Endothelial cell of umbilical vein (primary cell): Measurements from ENCODE around the gene POU2AF3. TPM values are rescaled to one million over a fixed set of nuclear protein-coding genes. Genes with fewer than 3 reads are reported as not detected.

Source experiments
- BruUV-seq: library from RNA; stranded (reverse); fragments of 400-500 nt; replicated peaks from 2 replicates; lab custom pipeline; 2021; lab: Mats Ljungman, UMichigan
- CTCF ChIA-PET: fragments of 300-600, 350-600 bp; sonication (Branson Sonifier 250); formaldehyde crosslinking; loops from one replicate; lab custom pipeline; 2021; ENCODE audit warnings: antibody characterized with exemption, inconsistent platforms; lab: Charles Lee
- POLR2A ChIA-PET: fragments of 300-600, 350-600 bp; sonication (Branson Sonifier 250); formaldehyde crosslinking; loops from one replicate; lab custom pipeline; 2021; ENCODE audit warnings: antibody characterized with exemption, inconsistent platforms; lab: Charles Lee
- DNase-seq: peaks from one replicate; pipeline ENCODE4 v3.0.0-alpha.2; 2011; ENCODE audit warnings: low read depth, low spot score
- FAIRE-seq: peaks from 2 replicates; lab custom pipeline; 2011; peaks lifted over from hg19 to GRCh38; lab: Jason Lieb, UNC
- H2AFZ ChIP-seq: 2 replicates; pipeline ENCODE4 v1.6.0; 2012; ENCODE audit warnings: low read depth, low read length, control low read depth, inconsistent platforms
- H3K27ac ChIP-seq: 2 replicates; pipeline ENCODE4 v1.5.1; 2011; ENCODE audit warnings: low read depth, mild to moderate bottlenecking, control low read depth, low read length, moderate library complexity; ENCODE audit not compliant: insufficient read depth
- H3K27me3 ChIP-seq, 2 experiments: 2 replicates each; pipeline versions ENCODE4 v1.6.0 to v1.6.1; 2011; ENCODE audit warnings: low read length in 2 of 2, mixed read lengths in 1 of 2; ENCODE audit not compliant: control insufficient read depth in 2 of 2, insufficient read depth in 2 of 2
- H3K36me3 ChIP-seq, 2 experiments: 2 replicates in 1 of 2; 3 replicates in 1 of 2; pipeline ENCODE4 v1.5.1; 2011; ENCODE audit warnings: low read length in 2 of 2, mild to moderate bottlenecking in 1 of 2, moderate library complexity in 1 of 2; ENCODE audit not compliant: control insufficient read depth in 2 of 2, insufficient read depth in 2 of 2; ENCODE audit errors: extremely low read depth in 1 of 2
- H3K4me1 ChIP-seq: 3 replicates; pipeline ENCODE4 v1.5.1; 2011; ENCODE audit warnings: mild to moderate bottlenecking, low read length; ENCODE audit not compliant: control insufficient read depth, insufficient read depth; ENCODE audit errors: extremely low read depth
- H3K4me2 ChIP-seq: 2 replicates; pipeline ENCODE4 v1.6.1; 2011; ENCODE audit warnings: low read length, control low read depth, mixed read lengths; ENCODE audit not compliant: insufficient read depth
- H3K4me3 ChIP-seq, 3 experiments: fragments of 200-600 bp in 1 of 3; sonication (generic), shearing (Covaris generic) in 1 of 3; replicated peaks in 1 of 3; 2 replicates each; pipeline ENCODE4 v1.5.1; 2011 to 2016; ENCODE audit warnings: control low read depth in 3 of 3, low read length in 3 of 3, mild to moderate bottlenecking in 2 of 3, inconsistent platforms in 1 of 3, low read depth in 1 of 3, moderate library complexity in 1 of 3; ENCODE audit not compliant: insufficient read depth in 1 of 3
- H3K79me2 ChIP-seq: 2 replicates; pipeline ENCODE4 v1.6.0; 2012; ENCODE audit warnings: low read length, inconsistent platforms; ENCODE audit not compliant: control insufficient read depth, insufficient read depth
- H3K9ac ChIP-seq: replicated peaks from 2 replicates; pipeline ENCODE3; 2011; ENCODE audit warnings: low read length, control low read depth; ENCODE audit not compliant: insufficient read depth; ENCODE audit errors: extremely low read depth
- H3K9me1 ChIP-seq: replicated peaks from 3 replicates; pipeline ENCODE4 v1.6.0; 2011; ENCODE audit warnings: mild to moderate bottlenecking, low read length; ENCODE audit not compliant: control insufficient read depth, insufficient read depth; ENCODE audit errors: extremely low read depth
- H3K9me3 ChIP-seq: replicated peaks from 2 replicates; pipeline ENCODE4 v1.5.1; 2012; ENCODE audit warnings: low read length, inconsistent platforms; ENCODE audit not compliant: control insufficient read depth, insufficient read depth
- H4K20me1 ChIP-seq: replicated peaks from 2 replicates; pipeline ENCODE3; 2011; ENCODE audit warnings: mild to moderate bottlenecking, low read length; ENCODE audit not compliant: control insufficient read depth, insufficient read depth; ENCODE audit errors: extremely low read depth
- EZH2 ChIP-seq: IDR thresholded peaks from 2 replicates; pipeline ENCODE4 v1.6.1; 2012; ENCODE audit warnings: borderline replicate concordance, low read depth, mild to moderate bottlenecking, moderate library complexity, low read length, inconsistent platforms; ENCODE audit not compliant: severe bottlenecking
- FOS ChIP-seq: IDR thresholded peaks from 2 replicates; pipeline ENCODE4 v1.6.1; 2011; ENCODE audit warnings: mild to moderate bottlenecking, low read length, moderate library complexity, borderline replicate concordance; ENCODE audit not compliant: insufficient read depth
- GATA2 ChIP-seq: IDR thresholded peaks from 2 replicates; pipeline ENCODE4 v1.7.0; 2011; ENCODE audit warnings: low read depth, mild to moderate bottlenecking, moderate library complexity, mixed read lengths, low read length; ENCODE audit not compliant: insufficient read length, insufficient read depth
- JUN ChIP-seq: IDR thresholded peaks from 2 replicates; pipeline ENCODE4 v1.6.1; 2011; ENCODE audit warnings: borderline replicate concordance, low read depth; ENCODE audit not compliant: insufficient read length, insufficient read depth
- MYC ChIP-seq: IDR thresholded peaks from one replicate; pipeline ENCODE4 v1.6.1; 2011; ENCODE audit warnings: mild to moderate bottlenecking, low read depth, low read length
- POLR2A ChIP-seq: IDR thresholded peaks from 2 replicates; pipeline ENCODE4 v1.6.1; 2012; ENCODE audit warnings: low read depth, mild to moderate bottlenecking, control low read depth, low read length
- POLR2AphosphoS5 ChIP-seq: IDR thresholded peaks from 2 replicates; pipeline ENCODE4 v1.6.1; 2012; ENCODE audit warnings: low read depth, mild to moderate bottlenecking, control low read depth, low read length, moderate library complexity; ENCODE audit not compliant: insufficient read depth
- dilution Hi-C: fragments of 300-500 bp; cut with MboI; formaldehyde crosslinking; loops from one replicate; pipeline ENCODE4 v1.15.0; 2019; ENCODE audit warnings: low sequenced_read_pairs; ENCODE audit not compliant: extremely low pct_ligation_motif_present
- intact Hi-C: fragments of 100-400 bp; cut with micrococcal nuclease; formaldehyde crosslinking; loops from one replicate; pipeline ENCODE4 v1.10.0; 2022
- polyA plus RNA-seq, 4 experiments: library from polyadenylated mRNA; depleted of rRNA in 3 of 4; stranded (reverse) in 3 of 4; unstranded in 1 of 4; fragments of >200 nt; gene quantifications; 2 replicates each; pipeline versions ENCODE4 v1.2.1 to v1.2.3, GENCODE V29; 2011 to 2012; ENCODE audit warnings: missing spikeins in 1 of 4
- total RNA-seq: library from RNA; stranded (reverse); gene quantifications from 2 replicates; pipeline ENCODE4 v1.2.3, GENCODE V29; 2021
- TF ChIP-seq, protein P1 (sequence below), 2 donors: IDR thresholded peaks; 1 replicate in 1 of 2; 2 replicates in 1 of 2; pipeline ENCODE4 v1.5.1; 2011; ENCODE audit warnings: low read length in 2 of 2, mild to moderate bottlenecking in 2 of 2, moderate library complexity in 2 of 2, control low read depth in 1 of 2, inconsistent platforms in 1 of 2, low read depth in 1 of 2; ENCODE audit not compliant: insufficient read depth in 1 of 2; ENCODE audit errors: extremely low read depth in 1 of 2
- TF ChIP-seq, protein P2 (sequence below): IDR thresholded peaks from 2 replicates; pipeline ENCODE4 v1.6.1; 2011; ENCODE audit not compliant: insufficient read depth, insufficient read length

POU2AF3 gene
- total and polyA plus RNA-seq, 2 donors (not counting 3 experiments of a cell fraction or from before 2014, with no cell fraction given): not detected

DNA sequence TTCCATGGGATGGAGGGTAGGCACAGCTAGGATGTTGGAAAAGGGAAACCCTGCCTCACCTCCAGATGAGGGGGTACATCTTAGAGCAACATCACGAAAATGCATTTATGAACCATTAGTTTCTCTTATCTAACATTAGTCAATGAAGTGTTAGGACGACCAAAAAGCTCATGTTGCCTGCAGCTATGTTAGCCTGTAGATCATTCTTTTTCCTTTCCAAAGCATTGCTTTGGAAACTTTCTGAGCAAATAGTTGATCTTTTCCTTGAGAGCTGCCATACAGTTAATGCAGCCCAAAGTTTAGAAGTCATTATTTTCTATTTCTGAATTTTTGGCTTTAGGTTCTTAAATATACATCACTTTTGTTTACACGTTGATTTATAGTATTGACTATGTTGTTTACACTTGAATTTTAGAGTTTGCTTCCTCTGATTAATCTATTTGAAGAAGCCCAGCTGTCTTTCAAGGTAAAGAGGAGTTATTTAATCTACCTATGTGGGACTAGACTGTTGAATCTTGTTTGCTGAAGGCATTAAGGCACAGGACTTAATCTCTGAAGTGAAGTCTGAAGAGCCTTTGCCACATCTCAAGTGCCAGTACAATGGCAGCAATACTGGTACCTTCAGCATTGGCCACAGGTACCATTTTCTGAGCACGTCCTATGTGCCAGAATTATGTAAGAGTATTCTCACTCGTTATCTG lies 11.0 kb downstream of the POU2AF3 start:
- Histone ChIP-seq H3K36me3 (no peaks in the 10 kb centered on the region), H4K20me1 (no peaks in the 10 kb centered on the region), H2AFZ (no peak overlapping the region), H3K4me1 (no peaks in the 10 kb centered on the region), H3K27me3 (peaks cover 2 to 11% of the 10 kb centered on the region in 2 experiments), H3K27ac (no peak overlapping the region), H3K9me1 (no peaks in the 10 kb centered on the region), H3K9ac (no peak overlapping the region), H3K4me2 (no peak overlapping the region), H3K79me2 (no peaks in the 10 kb centered on the region), H3K4me3 (no peak overlapping the region), H3K9me3 (no peaks in the 10 kb centered on the region)
- TF ChIP-seq FOS (no peak), EZH2 (no peak), POLR2A (no peak)
- TF ChIP-seq, protein P1, sequence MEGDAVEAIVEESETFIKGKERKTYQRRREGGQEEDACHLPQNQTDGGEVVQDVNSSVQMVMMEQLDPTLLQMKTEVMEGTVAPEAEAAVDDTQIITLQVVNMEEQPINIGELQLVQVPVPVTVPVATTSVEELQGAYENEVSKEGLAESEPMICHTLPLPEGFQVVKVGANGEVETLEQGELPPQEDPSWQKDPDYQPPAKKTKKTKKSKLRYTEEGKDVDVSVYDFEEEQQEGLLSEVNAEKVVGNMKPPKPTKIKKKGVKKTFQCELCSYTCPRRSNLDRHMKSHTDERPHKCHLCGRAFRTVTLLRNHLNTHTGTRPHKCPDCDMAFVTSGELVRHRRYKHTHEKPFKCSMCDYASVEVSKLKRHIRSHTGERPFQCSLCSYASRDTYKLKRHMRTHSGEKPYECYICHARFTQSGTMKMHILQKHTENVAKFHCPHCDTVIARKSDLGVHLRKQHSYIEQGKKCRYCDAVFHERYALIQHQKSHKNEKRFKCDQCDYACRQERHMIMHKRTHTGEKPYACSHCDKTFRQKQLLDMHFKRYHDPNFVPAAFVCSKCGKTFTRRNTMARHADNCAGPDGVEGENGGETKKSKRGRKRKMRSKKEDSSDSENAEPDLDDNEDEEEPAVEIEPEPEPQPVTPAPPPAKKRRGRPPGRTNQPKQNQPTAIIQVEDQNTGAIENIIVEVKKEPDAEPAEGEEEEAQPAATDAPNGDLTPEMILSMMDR (IDR thresholded peaks at IDR 0.05; ENCODE audit: extremely low read depth in 1 of 2, insufficient read depth in 1 of 2, low read depth in 1 of 2, low read length in 2 of 2): no peak
- FAIRE-seq: no peak
- DNase-seq: no peak
- no TSS peak for BruUV-seq
- dilution Hi-C loops: no loop called here
- intact Hi-C loops: no loop called here
- ChIA-PET CTCF (interaction anchor here (0.7 kb wide), 1 partner anchor 120 kb away, joined by 4 read pairs; no protein-coding TSS in a partner anchor), POLR2A (no interaction called here)

DNA sequence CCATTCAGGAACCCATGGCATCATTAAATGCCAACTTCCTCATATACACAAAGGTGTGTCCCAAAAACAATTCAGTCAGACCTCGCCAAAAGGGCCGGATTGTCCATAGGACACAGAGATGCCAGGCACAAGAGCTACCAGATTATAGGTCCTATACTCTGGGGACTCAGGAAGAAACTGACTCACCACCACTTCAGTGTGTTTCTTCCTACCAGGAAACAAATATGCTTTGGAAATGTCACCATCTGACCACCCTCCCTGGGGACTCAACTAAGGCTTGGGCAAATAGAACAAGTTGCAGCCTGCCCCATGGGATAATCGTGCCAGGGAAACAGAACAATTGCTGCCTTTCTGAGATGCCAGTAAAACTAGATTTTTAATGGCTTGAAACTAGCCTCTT lies 11.7 kb downstream of the POU2AF3 start:
- Histone ChIP-seq H3K36me3 (no peaks in the 10 kb centered on the region), H3K9me1 (no peaks in the 10 kb centered on the region), H3K9me3 (no peaks in the 10 kb centered on the region), H3K27ac (no peak overlapping the region), H3K27me3 (peaks cover 2 to 7% of the 10 kb centered on the region in 2 experiments), H3K9ac (no peak overlapping the region), H3K4me3 (no peak overlapping the region), H3K79me2 (no peaks in the 10 kb centered on the region), H2AFZ (no peak overlapping the region), H4K20me1 (no peaks in the 10 kb centered on the region), H3K4me2 (no peak overlapping the region), H3K4me1 (no peaks in the 10 kb centered on the region)
- intact Hi-C loops: no loop called here
- FAIRE-seq (no peak), DNase-seq (no peak)
- POLR2A ChIA-PET: no interaction called here
- TF ChIP-seq POLR2AphosphoS5 (no peak), EZH2 (no peak), JUN (no peak), FOS (no peak), POLR2A (no peak), GATA2 (no peak), MYC (no peak)
- TF ChIP-seq, protein P2, sequence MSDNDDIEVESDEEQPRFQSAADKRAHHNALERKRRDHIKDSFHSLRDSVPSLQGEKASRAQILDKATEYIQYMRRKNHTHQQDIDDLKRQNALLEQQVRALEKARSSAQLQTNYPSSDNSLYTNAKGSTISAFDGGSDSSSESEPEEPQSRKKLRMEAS: no peak
- TF ChIP-seq, protein P1 (IDR thresholded peaks at IDR 0.05; ENCODE audit: extremely low read depth in 1 of 2, insufficient read depth in 1 of 2, low read depth in 1 of 2, low read length in 2 of 2): no peak
- CTCF ChIA-PET: no interaction called here
- no TSS peak for BruUV-seq
- dilution Hi-C loops: no loop called here
